OCI-LY3 (cell line): ENCODE data around the gene MRPL58.

Experiments
- EZH2phosphoT487 ChIP-seq: fragments of 200-600 bp; shearing (Covaris generic); IDR thresholded peaks from 2 replicates; pipeline ENCODE4 v1.6.1; 2018; ENCODE audit warnings: antibody characterized with exemption, mixed run types, low read depth
- TF ChIP-seq, protein P1 (sequence below): fragments of 200-600, 300-600 bp; sonication (generic); IDR thresholded peaks from 2 replicates; pipeline ENCODE4 v1.5.1; 2014; ENCODE audit warnings: antibody characterized with exemption, low read length, low read depth

DNA sequence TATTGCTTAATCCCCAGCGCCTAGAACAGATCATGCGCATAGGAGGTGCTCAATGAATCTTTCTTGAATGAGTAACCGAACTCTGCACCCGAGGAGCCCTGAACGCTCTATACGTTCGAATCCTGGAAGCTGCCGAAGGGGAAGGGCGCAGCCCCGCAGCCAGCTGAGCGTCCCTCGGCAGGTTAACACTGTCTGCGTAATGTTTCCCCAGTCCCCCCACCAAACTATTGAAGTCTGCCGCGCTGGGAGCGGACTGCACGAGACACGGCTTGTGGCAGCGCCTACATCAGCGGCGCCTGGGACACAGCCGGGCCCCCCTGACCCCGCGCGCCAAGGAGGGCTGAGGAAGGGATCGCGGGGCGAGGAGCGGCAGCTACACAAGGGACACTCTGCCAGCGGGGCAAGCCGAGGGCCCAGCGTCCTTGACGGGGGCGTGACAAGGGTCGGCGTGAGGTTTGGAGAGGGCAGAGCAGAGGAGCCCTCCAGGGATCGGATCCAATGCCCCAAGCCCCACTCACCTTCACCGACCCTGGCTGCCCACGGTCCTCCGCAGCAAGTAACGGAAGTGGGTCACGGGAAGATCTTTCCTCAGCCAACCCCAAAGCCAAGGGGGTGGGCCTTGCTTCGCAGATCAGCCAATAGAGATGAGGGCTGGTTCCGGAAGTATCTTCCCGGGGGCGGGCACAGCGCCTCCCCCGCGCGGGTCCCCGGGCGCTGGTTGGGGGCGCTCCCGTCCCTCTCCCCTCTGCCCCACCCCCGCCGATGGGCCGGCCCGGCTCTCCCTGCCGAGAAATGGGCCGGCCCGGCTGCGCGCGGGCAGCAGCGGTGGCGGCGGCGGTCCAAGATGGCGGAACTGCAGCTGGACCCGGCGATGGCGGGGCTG, 34.2 kb downstream of the MRPL58 start, which contains the start of the genes ATP5PD and KCTD2:
- TF ChIP-seq, protein P1, sequence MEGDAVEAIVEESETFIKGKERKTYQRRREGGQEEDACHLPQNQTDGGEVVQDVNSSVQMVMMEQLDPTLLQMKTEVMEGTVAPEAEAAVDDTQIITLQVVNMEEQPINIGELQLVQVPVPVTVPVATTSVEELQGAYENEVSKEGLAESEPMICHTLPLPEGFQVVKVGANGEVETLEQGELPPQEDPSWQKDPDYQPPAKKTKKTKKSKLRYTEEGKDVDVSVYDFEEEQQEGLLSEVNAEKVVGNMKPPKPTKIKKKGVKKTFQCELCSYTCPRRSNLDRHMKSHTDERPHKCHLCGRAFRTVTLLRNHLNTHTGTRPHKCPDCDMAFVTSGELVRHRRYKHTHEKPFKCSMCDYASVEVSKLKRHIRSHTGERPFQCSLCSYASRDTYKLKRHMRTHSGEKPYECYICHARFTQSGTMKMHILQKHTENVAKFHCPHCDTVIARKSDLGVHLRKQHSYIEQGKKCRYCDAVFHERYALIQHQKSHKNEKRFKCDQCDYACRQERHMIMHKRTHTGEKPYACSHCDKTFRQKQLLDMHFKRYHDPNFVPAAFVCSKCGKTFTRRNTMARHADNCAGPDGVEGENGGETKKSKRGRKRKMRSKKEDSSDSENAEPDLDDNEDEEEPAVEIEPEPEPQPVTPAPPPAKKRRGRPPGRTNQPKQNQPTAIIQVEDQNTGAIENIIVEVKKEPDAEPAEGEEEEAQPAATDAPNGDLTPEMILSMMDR, result no peak
- no peak for TF ChIP-seq EZH2phosphoT487
